H9 (cell line): ENCODE data around the gene COL18A1. TPM values are rescaled to one million over a fixed set of nuclear protein-coding genes. Genes with fewer than 3 reads are reported as not detected.

Source experiments
- DNase-seq: peaks from one replicate; pipeline ENCODE4 v3.0.0-alpha.2; 2017
- H2AFZ ChIP-seq: one replicate; pipeline ENCODE4 v1.6.1; 2013; ENCODE audit warnings: mild to moderate bottlenecking, low read length, control low read depth, moderate library complexity
- H2AK5ac ChIP-seq: 2 replicates; pipeline ENCODE4 v1.6.1; 2013; ENCODE audit warnings: low read length, control low read depth, mixed read lengths; ENCODE audit not compliant: insufficient read length
- H2BK120ac ChIP-seq: one replicate; pipeline ENCODE4 v1.6.1; 2013; ENCODE audit warnings: low read depth, mild to moderate bottlenecking, low read length, control low read depth, inconsistent platforms; ENCODE audit not compliant: poor library complexity, severe bottlenecking
- H2BK12ac ChIP-seq: 2 replicates; pipeline ENCODE4 v1.6.1; 2013; ENCODE audit warnings: low read length, control low read depth, mixed read lengths, low read depth; ENCODE audit not compliant: insufficient read length
- H2BK15ac ChIP-seq: 2 replicates; pipeline ENCODE4 v1.6.1; 2013; ENCODE audit warnings: low read depth, low read length, control low read depth
- H2BK20ac ChIP-seq: one replicate; pipeline ENCODE4 v1.6.1; 2013; ENCODE audit warnings: low read depth, mild to moderate bottlenecking, low read length, control low read depth, inconsistent platforms; ENCODE audit not compliant: poor library complexity, severe bottlenecking
- H2BK5ac ChIP-seq: 2 replicates; pipeline ENCODE4 v1.6.1; 2013; ENCODE audit warnings: low read length, control low read depth, mixed read lengths; ENCODE audit not compliant: insufficient read length
- H3K14ac ChIP-seq: 2 replicates; pipeline ENCODE4 v1.6.1; 2013; ENCODE audit warnings: low read length, control low read depth; ENCODE audit not compliant: insufficient read depth
- H3K18ac ChIP-seq: 2 replicates; pipeline ENCODE4 v1.6.1; 2013; ENCODE audit warnings: low read depth, mild to moderate bottlenecking, mixed read lengths, low read length, control low read depth; ENCODE audit not compliant: insufficient read length
- H3K23ac ChIP-seq: 2 replicates; pipeline ENCODE4 v1.6.1; 2013; ENCODE audit warnings: low read length, control low read depth, mixed read lengths, low read depth; ENCODE audit not compliant: insufficient read length
- H3K23me2 ChIP-seq: 2 replicates; pipeline ENCODE4 v1.6.1; 2013; ENCODE audit warnings: low read depth, mild to moderate bottlenecking, mixed read lengths, low read length, control low read depth; ENCODE audit not compliant: insufficient read length, poor library complexity, severe bottlenecking
- H3K27ac ChIP-seq: 2 replicates; pipeline ENCODE4 v1.5.1; 2013; ENCODE audit warnings: low read length, control low read depth, mixed read lengths, low read depth; ENCODE audit not compliant: insufficient read length
- H3K27me3 ChIP-seq: 2 replicates; pipeline ENCODE4 v1.6.1; 2013; ENCODE audit warnings: low read length, control low read depth, inconsistent platforms; ENCODE audit not compliant: insufficient read depth
- H3K4ac ChIP-seq: 2 replicates; pipeline ENCODE4 v1.6.1; 2013; ENCODE audit warnings: low read depth, mild to moderate bottlenecking, control low read depth, inconsistent platforms, low read length, moderate library complexity
- H3K4me1 ChIP-seq: 2 replicates; pipeline ENCODE4 v1.6.1; 2013; ENCODE audit warnings: low read length, control low read depth, inconsistent platforms; ENCODE audit not compliant: insufficient read depth
- H3K4me2 ChIP-seq: 2 replicates; pipeline ENCODE4 v1.6.1; 2013; ENCODE audit warnings: low read length, control low read depth, mixed read lengths; ENCODE audit not compliant: insufficient read length, insufficient read depth
- H3K56ac ChIP-seq: 2 replicates; pipeline ENCODE4 v1.6.1; 2013; ENCODE audit warnings: low read depth, mild to moderate bottlenecking, mixed read lengths, low read length, control low read depth; ENCODE audit not compliant: insufficient read length
- H3K79me1 ChIP-seq: 2 replicates; pipeline ENCODE4 v1.6.1; 2013; ENCODE audit warnings: low read depth, mild to moderate bottlenecking, moderate library complexity, low read length, control low read depth, inconsistent platforms; ENCODE audit not compliant: insufficient read depth, poor library complexity, severe bottlenecking
- H3K79me2 ChIP-seq: 2 replicates; pipeline ENCODE4 v1.6.1; 2013; ENCODE audit warnings: low read length, control low read depth, inconsistent platforms; ENCODE audit not compliant: insufficient read depth
- H3K9ac ChIP-seq: 2 replicates; pipeline ENCODE4 v1.6.1; 2013; ENCODE audit warnings: low read length, control low read depth, mixed read lengths; ENCODE audit not compliant: insufficient read length; ENCODE audit errors: extremely low read depth
- H3K9me3 ChIP-seq: one replicate; pipeline ENCODE4 v1.6.1; 2013; ENCODE audit warnings: low read depth, low read length, inconsistent platforms; ENCODE audit not compliant: control insufficient read depth
- H3T11ph ChIP-seq: one replicate; pipeline ENCODE4 v1.6.1; 2013; ENCODE audit warnings: mild to moderate bottlenecking, low read length, control low read depth, inconsistent platforms
- H4K20me1 ChIP-seq: one replicate; pipeline ENCODE4 v1.6.1; 2013; ENCODE audit not compliant: control insufficient read depth, insufficient read length, insufficient read depth
- H4K5ac ChIP-seq: 2 replicates; pipeline ENCODE4 v1.6.1; 2013; ENCODE audit warnings: low read depth, mild to moderate bottlenecking, mixed read lengths, low read length, control low read depth; ENCODE audit not compliant: insufficient read length
- H4K8ac ChIP-seq: replicated peaks from 2 replicates; pipeline ENCODE4 v1.6.1; 2013; ENCODE audit warnings: low read length, control low read depth, mixed read lengths, low read depth; ENCODE audit not compliant: insufficient read length
- H4K91ac ChIP-seq: 2 replicates; pipeline ENCODE4 v1.6.1; 2013; ENCODE audit warnings: low read depth, mild to moderate bottlenecking, moderate library complexity, mixed read lengths, low read length, control low read depth; ENCODE audit not compliant: insufficient read length
- H3K27ac Mint-ChIP-seq, 3 experiments: 2 replicates in 2 of 3; 3 replicates in 1 of 3; pipeline ENCODE4 v1.8.0; 2020 to 2021; ENCODE audit warnings: mixed read lengths in 3 of 3, mild to moderate bottlenecking in 1 of 3, moderate library complexity in 1 of 3
- H3K27me3 Mint-ChIP-seq: 2 replicates; pipeline ENCODE4 v1.8.0; 2021; ENCODE audit warnings: low read depth, mild to moderate bottlenecking, moderate library complexity, mixed read lengths
- H3K36me3 Mint-ChIP-seq, 3 experiments: 2 replicates in 2 of 3; 3 replicates in 1 of 3; pipeline ENCODE4 v1.8.0; 2020 to 2021; ENCODE audit warnings: low read depth in 3 of 3, mixed read lengths in 3 of 3; ENCODE audit not compliant: insufficient read depth in 1 of 3
- H3K4me1 Mint-ChIP-seq, 2 experiments: 2 replicates each; pipeline ENCODE4 v1.8.0; 2020; ENCODE audit warnings: mixed read lengths in 2 of 2
- H3K4me3 Mint-ChIP-seq, 2 experiments: 2 replicates in 1 of 2; 3 replicates in 1 of 2; pipeline ENCODE4 v1.8.0; 2020 to 2021; ENCODE audit warnings: mild to moderate bottlenecking in 2 of 2, mixed read lengths in 2 of 2, moderate library complexity in 1 of 2
- H3K9me3 Mint-ChIP-seq, 2 experiments: 2 replicates in 1 of 2; 3 replicates in 1 of 2; pipeline ENCODE4 v1.8.0; 2020; ENCODE audit warnings: mild to moderate bottlenecking in 2 of 2, mixed read lengths in 2 of 2, moderate library complexity in 1 of 2
- CTCF ChIP-seq: fragments of 200-600 bp; sonication (generic); conservative IDR thresholded peaks from 3 replicates; pipeline ENCODE4 v1.8.0; 2021; ENCODE audit warnings: antibody characterized with exemption, mild to moderate bottlenecking
- WGBS: extraction: QIAGEN DNeasy Blood & Tissue Kit; methylation state at CpG from one replicate; pipeline ENCODE4 v1.1.7; 2013; ENCODE audit warnings: missing lambda C conversion rate, low lambda C conversion rate, mixed read lengths; ENCODE audit not compliant: insufficient read length; ENCODE audit errors: extremely low coverage; 5-methylcytosine and 5-hydroxymethylcytosine counted together
- total RNA-seq: library from RNA; stranded (reverse); gene quantifications from 2 replicates; pipeline ENCODE4 v1.2.1, GENCODE V29; 2021

The COL18A1 gene
- total RNA-seq, 1 experiment from 2014 or later = 232 TPM

GRCh38 chr21:45423968-45424853 is 19.2 kb downstream of the COL18A1 start:
- H2BK5ac ChIP-seq = no peak overlapping the region
- no peak overlapping the region for H3K4me2 ChIP-seq
- no peak overlapping the region for H2BK12ac ChIP-seq
- no peak for TF ChIP-seq CTCF
- H3K23me2 ChIP-seq = no peaks in the 10 kb centered on the region
- H2BK20ac ChIP-seq = no peak overlapping the region
- Mint-ChIP-seq H3K9me3 (no peaks in the 10 kb centered on the region), H3K27ac (no peak overlapping the region; a peak in 1 of 7 replicates), H3K4me3 (no peak overlapping the region), H3K36me3 (peaks cover 0 to 20% (median 13%) of the 10 kb centered on the region in 3 experiments; a peak in 5 of 7 replicates), H3K27me3 (no peaks in the 10 kb centered on the region), H3K4me1 (peaks cover 24 to 33% of the 10 kb centered on the region in 2 experiments)
- no peak overlapping the region for H4K5ac ChIP-seq
- no peak overlapping the region for H3K56ac ChIP-seq
- no peak overlapping the region for H2BK120ac ChIP-seq
- no peak overlapping the region for H4K91ac ChIP-seq
- H4K20me1 ChIP-seq = no peaks in the 10 kb centered on the region
- peaks cover 58% of the 10 kb centered on the region; the same call in 1 of the 2 replicates for H3K79me2 ChIP-seq
- H3K9me3 ChIP-seq = no peaks in the 10 kb centered on the region
- DNase-seq = no peak
- no peak overlapping the region for H3K4ac ChIP-seq
- no peak overlapping the region for H2AFZ ChIP-seq
- no peak overlapping the region for H2AK5ac ChIP-seq
- H3K4me1 ChIP-seq = peaks cover 3% of the 10 kb centered on the region; the same call in 1 of the 2 replicates
- peak overlapping the region; percentile 45; the same call in 1 of the 2 replicates for H3K14ac ChIP-seq
- H2BK15ac ChIP-seq = no peak overlapping the region
- no peak overlapping the region for H3K27ac ChIP-seq
- no peak overlapping the region for H3T11ph ChIP-seq
- H3K79me1 ChIP-seq = peaks cover 5% of the 10 kb centered on the region
- no peaks in the 10 kb centered on the region for H3K27me3 ChIP-seq
- no peak overlapping the region for H3K23ac ChIP-seq
- H3K18ac ChIP-seq = no peak overlapping the region
- H4K8ac ChIP-seq = no peak overlapping the region
- no CpG with 5 or more reads among the region's 32 CpGs for WGBS
- H3K9ac ChIP-seq = no peak overlapping the region
